Ascending aorta (tissue), 2 donors: ENCODE results near the gene GAL. TPM values are rescaled to one million over a fixed set of nuclear protein-coding genes. Genes with fewer than 3 reads are reported as not detected.

Experiments
- DNase-seq, 2 donors: peaks; one replicate each; pipeline ENCODE4 v3.0.0-alpha.2; 2019; ENCODE audit warnings: low spot score in 2 of 2
- H3K27ac ChIP-seq, 2 donors: fragments of 200-600 bp; sonication (generic); one replicate each; pipeline ENCODE4 v1.5.1; 2016 to 2017; ENCODE audit warnings: mild to moderate bottlenecking in 1 of 2
- H3K27me3 ChIP-seq: fragments of 200-600 bp; sonication (generic); one replicate; pipeline ENCODE4 v1.5.1; 2017
- H3K36me3 ChIP-seq, 2 donors: fragments of 200-600 bp; sonication (generic); one replicate each; pipeline ENCODE4 v1.5.1; 2016
- H3K4me1 ChIP-seq, 2 donors: fragments of 200-600 bp; sonication (generic); one replicate each; pipeline ENCODE4 v1.5.1; 2016 to 2017; ENCODE audit warnings: mild to moderate bottlenecking in 1 of 2
- H3K4me3 ChIP-seq, 2 donors: fragments of 200-600 bp; sonication (generic); one replicate each; pipeline ENCODE4 v1.5.1; 2016 to 2017; ENCODE audit warnings: mild to moderate bottlenecking in 1 of 2
- H3K9me3 ChIP-seq, 2 donors: fragments of 200-600 bp; sonication (generic); one replicate each; pipeline ENCODE4 v1.5.1; 2016
- intact Hi-C: fragments of 100-400 bp; cut with DNase I; formaldehyde crosslinking; loops from one replicate; pipeline ENCODE4 v1.15.1; 2023
- total RNA-seq: library from RNA; depleted of rRNA; stranded (reverse); fragments of >200 nt; gene quantifications from one replicate; pipeline ENCODE4 v1.1.0, GENCODE V29; 2016
- TF ChIP-seq, protein P1 (sequence below), 3 experiments: fragments of 200-600 bp in 2 of 3; fragments of 450-650 bp in 1 of 3; sonication (generic) in 2 of 3; IDR thresholded peaks; one replicate each; pipeline ENCODE4 v1.5.1; 2016 to 2019; ENCODE audit warnings: antibody characterized with exemption in 3 of 3, mild to moderate bottlenecking in 1 of 3, moderate library complexity in 1 of 3

Gene GAL
- total RNA-seq, 1 donor from 2014 or later = not detected

DNA sequence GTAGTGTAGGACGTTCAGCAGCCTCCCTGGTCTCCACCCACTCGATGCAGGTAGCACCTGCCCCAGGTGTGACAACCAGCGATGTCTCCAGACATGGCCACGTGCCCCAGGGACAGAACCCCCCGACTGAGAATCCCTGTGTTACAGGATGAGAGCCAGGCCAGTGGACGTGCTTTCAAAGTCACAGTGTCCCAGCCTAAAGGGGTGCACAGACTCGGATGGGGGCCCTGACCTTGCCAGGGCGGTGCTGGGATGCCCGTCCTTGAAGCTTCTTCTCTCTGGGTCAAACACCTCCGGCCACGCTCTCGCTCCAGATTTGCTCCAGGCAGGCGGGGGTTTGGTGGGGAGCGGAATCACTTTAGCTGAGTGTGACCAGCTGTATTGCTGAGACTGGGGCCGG, 23.3 kb upstream of the GAL start:
- H3K9me3 ChIP-seq = no peaks in the 10 kb centered on the region
- intact Hi-C loops = no loop called here

DNA sequence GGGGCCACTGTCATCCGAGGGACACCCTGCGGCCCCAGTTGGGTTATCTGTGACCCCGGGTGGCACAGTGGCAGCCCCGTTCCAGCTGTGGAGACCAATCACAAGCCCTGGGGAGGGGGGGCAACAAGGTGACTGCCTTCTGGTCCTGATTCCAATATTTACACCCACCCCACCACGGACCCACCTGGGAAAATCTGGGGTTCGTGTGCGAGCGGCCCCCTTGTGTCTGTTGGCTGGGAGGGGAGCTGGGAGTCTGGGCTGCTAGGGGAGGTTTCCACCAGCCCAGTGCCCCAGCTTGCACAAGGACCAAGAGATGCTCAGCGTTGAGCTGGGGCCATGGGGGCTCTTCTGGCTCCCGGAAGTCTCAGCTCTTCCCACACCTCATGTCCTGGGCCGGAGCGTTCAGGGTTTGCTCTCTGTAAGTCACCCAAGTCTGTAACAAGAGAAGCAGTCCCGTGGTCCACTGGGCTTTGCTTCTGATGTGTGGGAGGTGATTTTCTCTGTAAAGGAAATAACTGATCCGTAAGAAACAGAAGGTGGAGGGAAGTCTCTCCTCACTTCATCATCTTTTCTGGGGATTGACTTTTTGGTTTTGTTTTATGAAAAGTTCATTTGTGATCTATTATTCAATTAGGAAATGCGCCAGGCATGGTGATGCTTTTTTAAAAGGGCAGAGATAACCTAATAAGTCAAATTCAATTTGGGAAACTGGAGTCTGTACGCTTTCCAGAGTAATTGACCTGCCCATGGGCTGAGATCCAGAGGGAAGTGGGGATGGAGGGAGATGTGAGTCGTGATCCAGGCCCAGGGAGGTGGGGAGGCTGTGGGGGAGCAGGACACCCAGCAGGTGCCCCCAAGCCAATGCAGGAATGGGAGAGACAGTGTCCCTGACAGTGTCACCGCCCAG, 22.4 kb upstream of the GAL start:
- Histone ChIP-seq H3K27me3 (no peaks in the 10 kb centered on the region), H3K36me3 (no peaks in the 10 kb centered on the region), H3K9me3 (no peaks in the 10 kb centered on the region), H3K27ac (no peak overlapping the region), H3K4me1 (no peaks in the 10 kb centered on the region), H3K4me3 (no peak overlapping the region)
- TF ChIP-seq, protein P1, sequence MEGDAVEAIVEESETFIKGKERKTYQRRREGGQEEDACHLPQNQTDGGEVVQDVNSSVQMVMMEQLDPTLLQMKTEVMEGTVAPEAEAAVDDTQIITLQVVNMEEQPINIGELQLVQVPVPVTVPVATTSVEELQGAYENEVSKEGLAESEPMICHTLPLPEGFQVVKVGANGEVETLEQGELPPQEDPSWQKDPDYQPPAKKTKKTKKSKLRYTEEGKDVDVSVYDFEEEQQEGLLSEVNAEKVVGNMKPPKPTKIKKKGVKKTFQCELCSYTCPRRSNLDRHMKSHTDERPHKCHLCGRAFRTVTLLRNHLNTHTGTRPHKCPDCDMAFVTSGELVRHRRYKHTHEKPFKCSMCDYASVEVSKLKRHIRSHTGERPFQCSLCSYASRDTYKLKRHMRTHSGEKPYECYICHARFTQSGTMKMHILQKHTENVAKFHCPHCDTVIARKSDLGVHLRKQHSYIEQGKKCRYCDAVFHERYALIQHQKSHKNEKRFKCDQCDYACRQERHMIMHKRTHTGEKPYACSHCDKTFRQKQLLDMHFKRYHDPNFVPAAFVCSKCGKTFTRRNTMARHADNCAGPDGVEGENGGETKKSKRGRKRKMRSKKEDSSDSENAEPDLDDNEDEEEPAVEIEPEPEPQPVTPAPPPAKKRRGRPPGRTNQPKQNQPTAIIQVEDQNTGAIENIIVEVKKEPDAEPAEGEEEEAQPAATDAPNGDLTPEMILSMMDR (IDR thresholded peaks at IDR 0.05) = no peak
- no peak for DNase-seq
- intact Hi-C loops = no loop called here

More for the DNA sequence above, 23.3 kb upstream of the GAL start:
- H3K27me3 ChIP-seq = no peaks in the 10 kb centered on the region
- TF ChIP-seq, protein P1 (IDR thresholded peaks at IDR 0.05) = no peak
- H3K36me3 ChIP-seq = no peaks in the 10 kb centered on the region
- H3K4me3 ChIP-seq = no peak overlapping the region
- no peak overlapping the region for H3K27ac ChIP-seq
- no peak for DNase-seq
- no peaks in the 10 kb centered on the region for H3K4me1 ChIP-seq

DNA sequence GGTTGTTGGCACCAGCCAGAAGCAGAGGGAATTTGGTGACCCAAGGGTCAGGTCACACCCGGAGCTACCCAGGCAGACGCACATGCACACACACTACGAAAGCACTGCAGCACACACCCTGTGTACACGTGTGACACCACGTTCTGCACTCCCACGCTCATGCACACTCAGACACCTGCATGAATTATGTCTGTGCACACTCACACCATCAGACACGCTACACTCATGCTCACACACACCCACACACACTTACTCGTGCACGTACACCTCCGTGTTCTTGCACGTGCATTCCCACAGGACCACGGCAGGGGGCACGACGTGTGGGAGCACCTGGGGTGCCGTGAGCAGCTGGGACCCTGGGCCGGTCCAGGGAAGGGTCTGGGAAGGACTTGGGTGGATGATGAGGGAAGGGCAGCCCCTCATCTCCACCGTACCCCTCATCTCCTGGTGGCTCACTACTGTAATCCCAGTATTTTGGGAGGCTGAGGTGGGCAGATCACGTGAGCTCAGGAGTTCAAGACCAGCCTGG, 20.8 kb upstream of the GAL start:
- Histone ChIP-seq H3K27me3 (no peaks in the 10 kb centered on the region), H3K27ac (no peak overlapping the region), H3K9me3 (no peaks in the 10 kb centered on the region), H3K4me1 (no peaks in the 10 kb centered on the region), H3K4me3 (no peak overlapping the region), H3K36me3 (no peaks in the 10 kb centered on the region)
- no peak for DNase-seq
- TF ChIP-seq, protein P1 (IDR thresholded peaks at IDR 0.05) = no peak
- intact Hi-C loops = no loop called here

DNA sequence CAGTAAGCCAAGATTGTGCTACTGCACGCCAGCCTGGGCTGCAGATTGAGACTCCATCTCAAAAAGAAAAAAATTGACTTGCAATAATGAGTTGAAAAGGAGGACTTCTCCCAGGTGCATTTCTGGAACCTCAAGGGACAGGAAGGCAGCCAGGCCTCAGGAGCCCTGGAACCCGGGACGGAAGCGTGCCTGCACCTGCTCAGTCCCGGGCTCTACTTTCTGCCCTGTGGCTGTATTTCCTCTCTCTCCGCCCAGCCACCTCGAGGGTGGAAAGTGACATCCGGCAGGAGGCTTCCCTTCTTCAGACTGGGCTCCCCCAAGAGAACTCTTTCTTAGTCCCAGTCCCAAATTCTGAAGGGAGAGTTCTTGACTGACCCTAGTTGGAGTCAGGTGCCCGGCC, 20.2 kb upstream of the GAL start:
- H3K9me3 ChIP-seq = no peaks in the 10 kb centered on the region
- TF ChIP-seq, protein P1 (IDR thresholded peaks at IDR 0.05) = no peak
- no peak for DNase-seq
- no peaks in the 10 kb centered on the region for H3K4me1 ChIP-seq
- no peaks in the 10 kb centered on the region for H3K36me3 ChIP-seq
- no peak overlapping the region for H3K27ac ChIP-seq
- no peak overlapping the region for H3K4me3 ChIP-seq
- H3K27me3 ChIP-seq = no peaks in the 10 kb centered on the region
- intact Hi-C loops = no loop called here

DNA sequence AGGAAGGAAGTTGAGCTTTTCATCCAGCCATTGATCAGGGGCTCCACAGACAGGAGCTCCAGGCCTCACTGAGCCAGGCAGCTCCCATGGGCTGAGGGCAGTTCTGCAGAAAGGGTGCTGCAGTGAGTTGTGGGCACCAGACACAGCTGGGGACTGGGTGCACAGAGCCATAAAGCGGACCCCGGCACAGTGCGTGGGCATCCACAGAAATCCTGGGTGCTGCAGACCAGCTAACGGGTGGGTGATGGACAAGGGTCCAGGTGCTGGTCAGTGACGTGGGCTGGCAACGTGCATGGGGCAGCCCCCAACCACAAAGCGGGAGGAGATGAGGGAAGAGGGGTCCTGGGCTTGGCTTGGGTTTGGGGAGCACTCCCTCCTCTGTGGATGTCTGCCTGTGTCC, 19.4 kb upstream of the GAL start:
- no peaks in the 10 kb centered on the region for H3K9me3 ChIP-seq
- TF ChIP-seq, protein P1 (IDR thresholded peaks at IDR 0.05) = no peak
- H3K27ac ChIP-seq = no peak overlapping the region
- H3K27me3 ChIP-seq = no peaks in the 10 kb centered on the region
- intact Hi-C loops = no loop called here
- no peak for DNase-seq
- no peaks in the 10 kb centered on the region for H3K36me3 ChIP-seq
- no peaks in the 10 kb centered on the region for H3K4me1 ChIP-seq
- H3K4me3 ChIP-seq = no peak overlapping the region
